Neural progenitor cell (in vitro differentiated cells): ENCODE results near the gene CFAP410.

Experiments
- CTCF ChIP-seq: fragments of 200-600 bp; sonication (generic); IDR thresholded peaks from 2 replicates; pipeline ENCODE4 v1.5.1; 2017; ENCODE audit warnings: antibody characterized with exemption, mild to moderate bottlenecking
- EZH2 ChIP-seq: fragments of 200-600 bp; sonication (generic); IDR thresholded peaks from 2 replicates; pipeline ENCODE4 v1.6.1; 2017; ENCODE audit warnings: antibody characterized with exemption, mild to moderate bottlenecking, moderate library complexity
- EZH2phosphoT487 ChIP-seq: fragments of 200-600 bp; sonication (generic); IDR thresholded peaks from 2 replicates; pipeline ENCODE4 v1.6.1; 2017; ENCODE audit warnings: antibody characterized with exemption

- TF ChIP-seq EZH2, result no peak
- TF ChIP-seq CTCF, result no peak
- no peak for TF ChIP-seq EZH2phosphoT487
Observed at GRCh38 chr21:44324854-44325107, 14.4 kb downstream of the CFAP410 start.
